PC-9 (cell line): ENCODE data around the gene SUSD3.

ENCODE experiments used
- EZH2 ChIP-seq: fragments of 200-600 bp; sonication (generic); IDR thresholded peaks from 2 replicates; pipeline ENCODE4 v1.8.0; 2017; ENCODE audit warnings: antibody characterized with exemption, low read depth
- TF ChIP-seq, protein P1 (sequence below): fragments of 200-600 bp; sonication (generic); conservative IDR thresholded peaks from 2 replicates; pipeline ENCODE4 v1.6.1; 2017; ENCODE audit warnings: mixed run types, antibody characterized with exemption, mild to moderate bottlenecking, moderate library complexity

DNA sequence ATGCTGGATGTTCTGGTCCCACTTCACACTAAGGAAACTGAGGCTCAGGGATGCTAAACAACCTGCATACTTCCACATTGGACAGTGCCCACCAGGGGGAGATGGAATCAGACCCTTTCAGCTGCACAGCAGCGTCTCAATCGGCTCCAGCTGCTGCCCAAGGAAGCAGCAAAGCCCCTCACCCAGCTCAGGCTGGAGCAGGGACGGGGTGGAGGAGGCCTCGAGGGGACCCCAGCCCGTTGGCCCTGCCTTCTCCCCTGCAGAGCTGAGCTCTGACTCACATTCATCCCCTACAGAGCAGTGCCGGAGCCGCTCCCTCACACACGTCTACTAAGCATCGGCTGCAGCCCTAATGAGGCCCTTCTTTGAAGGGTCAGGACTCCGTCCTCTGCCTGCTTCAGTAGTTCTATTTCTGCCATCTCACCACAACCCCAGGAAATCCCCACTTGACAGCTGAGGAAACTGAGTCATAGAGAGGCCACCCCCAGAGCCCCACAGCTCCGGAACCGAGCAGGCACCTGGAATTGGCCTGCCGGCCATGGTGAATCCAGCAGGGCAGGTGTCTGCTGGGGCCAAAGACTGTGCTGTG is 21.5 kb upstream of the SUSD3 start:
- TF ChIP-seq, protein P1, sequence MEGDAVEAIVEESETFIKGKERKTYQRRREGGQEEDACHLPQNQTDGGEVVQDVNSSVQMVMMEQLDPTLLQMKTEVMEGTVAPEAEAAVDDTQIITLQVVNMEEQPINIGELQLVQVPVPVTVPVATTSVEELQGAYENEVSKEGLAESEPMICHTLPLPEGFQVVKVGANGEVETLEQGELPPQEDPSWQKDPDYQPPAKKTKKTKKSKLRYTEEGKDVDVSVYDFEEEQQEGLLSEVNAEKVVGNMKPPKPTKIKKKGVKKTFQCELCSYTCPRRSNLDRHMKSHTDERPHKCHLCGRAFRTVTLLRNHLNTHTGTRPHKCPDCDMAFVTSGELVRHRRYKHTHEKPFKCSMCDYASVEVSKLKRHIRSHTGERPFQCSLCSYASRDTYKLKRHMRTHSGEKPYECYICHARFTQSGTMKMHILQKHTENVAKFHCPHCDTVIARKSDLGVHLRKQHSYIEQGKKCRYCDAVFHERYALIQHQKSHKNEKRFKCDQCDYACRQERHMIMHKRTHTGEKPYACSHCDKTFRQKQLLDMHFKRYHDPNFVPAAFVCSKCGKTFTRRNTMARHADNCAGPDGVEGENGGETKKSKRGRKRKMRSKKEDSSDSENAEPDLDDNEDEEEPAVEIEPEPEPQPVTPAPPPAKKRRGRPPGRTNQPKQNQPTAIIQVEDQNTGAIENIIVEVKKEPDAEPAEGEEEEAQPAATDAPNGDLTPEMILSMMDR = no peak
- TF ChIP-seq EZH2 = no peak
